Measurements from ENCODE around the gene BCL2L11. TPM values are rescaled to one million over a fixed set of nuclear protein-coding genes. Genes with fewer than 3 reads are reported as not detected.

BCL2L11 gene
- total RNA-seq, 6 donors from 2014 or later: 14.8 to 76.5 (median 31.4) TPM

DNA sequence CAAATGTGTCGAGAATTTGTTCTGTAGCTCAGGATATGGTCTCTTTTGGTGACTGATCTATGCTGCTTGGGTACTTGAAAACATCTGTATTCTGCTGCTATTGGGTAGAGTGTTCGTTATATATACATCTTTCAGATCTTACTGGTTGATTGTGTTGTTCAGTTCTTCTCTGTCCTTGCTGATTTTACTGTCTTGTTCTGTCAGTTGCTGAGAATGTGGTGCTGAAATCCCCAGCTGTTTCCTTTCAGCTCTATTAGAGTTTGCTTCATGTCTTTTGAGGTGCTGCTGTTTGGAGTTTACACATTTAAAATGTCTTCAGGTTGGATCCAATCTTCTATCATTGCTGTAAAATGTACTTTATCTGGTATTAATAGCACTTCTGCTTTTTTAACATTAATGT, 12.9 kb downstream of the BCL2L11 start:
- peaks cover 0 to 27% (median 4%) of the 10 kb centered on the region in 4 donors for H3K36me3 ChIP-seq
- 86 to 88% methylated on average over 2 of the region's 2 CpGs for WGBS, 2 donors
- no peak for TF ChIP-seq POLR2AphosphoS5 (IDR thresholded peaks at IDR 0.05)
- no peak for TF ChIP-seq EP300 (IDR thresholded peaks at IDR 0.05)
- TF ChIP-seq, protein P1, sequence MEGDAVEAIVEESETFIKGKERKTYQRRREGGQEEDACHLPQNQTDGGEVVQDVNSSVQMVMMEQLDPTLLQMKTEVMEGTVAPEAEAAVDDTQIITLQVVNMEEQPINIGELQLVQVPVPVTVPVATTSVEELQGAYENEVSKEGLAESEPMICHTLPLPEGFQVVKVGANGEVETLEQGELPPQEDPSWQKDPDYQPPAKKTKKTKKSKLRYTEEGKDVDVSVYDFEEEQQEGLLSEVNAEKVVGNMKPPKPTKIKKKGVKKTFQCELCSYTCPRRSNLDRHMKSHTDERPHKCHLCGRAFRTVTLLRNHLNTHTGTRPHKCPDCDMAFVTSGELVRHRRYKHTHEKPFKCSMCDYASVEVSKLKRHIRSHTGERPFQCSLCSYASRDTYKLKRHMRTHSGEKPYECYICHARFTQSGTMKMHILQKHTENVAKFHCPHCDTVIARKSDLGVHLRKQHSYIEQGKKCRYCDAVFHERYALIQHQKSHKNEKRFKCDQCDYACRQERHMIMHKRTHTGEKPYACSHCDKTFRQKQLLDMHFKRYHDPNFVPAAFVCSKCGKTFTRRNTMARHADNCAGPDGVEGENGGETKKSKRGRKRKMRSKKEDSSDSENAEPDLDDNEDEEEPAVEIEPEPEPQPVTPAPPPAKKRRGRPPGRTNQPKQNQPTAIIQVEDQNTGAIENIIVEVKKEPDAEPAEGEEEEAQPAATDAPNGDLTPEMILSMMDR (IDR thresholded peaks at IDR 0.05): no peak
- no peak for TF ChIP-seq POLR2A (IDR thresholded peaks at IDR 0.05)
- DNase-seq (no peak), ATAC-seq (ENCODE audit: low FRiP score in 2 of 2) (no peak)
- H3K9me3 ChIP-seq: no peaks in the 10 kb centered on the region
- peaks cover 0 to 6% (median 1%) of the 10 kb centered on the region in 4 donors for H3K4me1 ChIP-seq
- no peak overlapping the region for H3K4me3 ChIP-seq
- no peaks in the 10 kb centered on the region for H3K27me3 ChIP-seq
- no peak overlapping the region for H3K27ac ChIP-seq

DNA sequence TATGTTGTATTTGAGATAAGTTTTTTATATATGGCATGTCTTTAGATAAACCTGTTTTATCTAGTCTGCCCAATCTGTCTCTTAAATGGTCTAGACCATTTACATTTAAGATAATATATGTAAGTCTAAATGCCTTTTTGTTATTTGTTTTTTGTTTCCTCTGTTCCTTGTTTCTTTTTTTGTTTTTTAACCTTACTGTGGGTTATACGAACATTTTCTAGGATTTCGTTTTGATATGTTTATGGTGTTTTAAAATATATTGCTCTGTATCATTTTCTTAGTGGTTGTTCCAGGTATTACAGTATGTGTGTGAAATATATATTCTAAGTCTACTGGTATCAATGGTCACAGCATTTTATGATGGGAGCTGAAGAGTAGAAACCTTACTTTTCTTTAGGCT, 13.3 kb downstream of the BCL2L11 start:
- H3K36me3 ChIP-seq: peaks cover 0 to 23% (median 4%) of the 10 kb centered on the region in 4 donors
- DNase-seq (no peak), ATAC-seq (ENCODE audit: low FRiP score in 2 of 2) (no peak)
- WGBS, 2 donors: 62 to 94% methylated on average over 2 of the region's 2 CpGs
- TF ChIP-seq POLR2AphosphoS5 (IDR thresholded peaks at IDR 0.05): no peak
- TF ChIP-seq, protein P1 (IDR thresholded peaks at IDR 0.05): peak in 2 of 6 experiments; percentile 8 to 17
- no peaks in the 10 kb centered on the region for H3K27me3 ChIP-seq
- H3K4me3 ChIP-seq: no peak overlapping the region
- no peak overlapping the region for H3K27ac ChIP-seq
- no peaks in the 10 kb centered on the region for H3K9me3 ChIP-seq
- H3K4me1 ChIP-seq: peaks cover 0 to 6% (median 1%) of the 10 kb centered on the region in 4 donors

DNA sequence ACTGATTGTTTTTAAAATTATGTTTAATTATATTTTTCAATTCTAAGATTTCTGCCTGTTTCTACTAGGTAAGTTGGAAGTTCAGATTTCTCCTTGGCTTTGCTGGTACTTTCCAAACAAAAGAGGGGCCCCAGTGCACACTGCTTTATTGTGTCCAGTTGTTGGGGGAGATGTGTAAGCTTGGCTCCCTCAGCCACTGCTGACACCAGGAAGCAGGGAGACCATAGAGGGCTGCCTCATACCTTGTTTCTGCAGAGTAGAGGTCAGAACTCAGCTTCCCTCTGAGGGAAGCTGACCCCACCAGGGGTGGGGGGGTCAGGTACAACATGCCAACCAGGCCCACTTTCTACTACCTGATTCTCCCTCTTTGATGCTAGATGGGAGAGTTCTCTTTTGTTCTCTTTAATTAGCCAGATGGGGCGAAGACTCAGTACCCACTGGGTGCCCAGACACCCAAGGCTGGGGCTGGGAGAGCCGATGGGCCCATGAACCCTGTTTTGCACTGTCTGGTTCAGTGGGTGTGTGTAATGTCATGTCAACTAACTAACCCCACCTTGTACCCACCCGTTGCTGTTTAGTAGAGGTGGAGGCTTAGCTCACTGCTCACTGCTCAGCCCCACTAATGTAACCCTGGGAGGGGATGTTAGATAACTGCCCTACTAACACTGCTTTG, 14.7 kb downstream of the BCL2L11 start:
- no peak overlapping the region for H3K4me3 ChIP-seq
- WGBS, 2 donors: 90 to 95% methylated on average over 2 to 3 of the region's 3 CpGs
- TF ChIP-seq, protein P1 (IDR thresholded peaks at IDR 0.05): no peak
- TF ChIP-seq POLR2A (IDR thresholded peaks at IDR 0.05): no peak
- no peak for TF ChIP-seq POLR2AphosphoS5 (IDR thresholded peaks at IDR 0.05)
- no peak for TF ChIP-seq EP300 (IDR thresholded peaks at IDR 0.05)
- DNase-seq: no peak
- no peaks in the 10 kb centered on the region for H3K9me3 ChIP-seq
- no peak overlapping the region for H3K27ac ChIP-seq
- H3K27me3 ChIP-seq: no peaks in the 10 kb centered on the region
- H3K4me1 ChIP-seq: peaks cover 0 to 6% (median 1%) of the 10 kb centered on the region in 4 donors
- peaks cover 0 to 16% (median 2%) of the 10 kb centered on the region in 4 donors for H3K36me3 ChIP-seq
- peak in 1 of 2 donors; percentile 24 for ATAC-seq (ENCODE audit: low FRiP score in 2 of 2)

DNA sequence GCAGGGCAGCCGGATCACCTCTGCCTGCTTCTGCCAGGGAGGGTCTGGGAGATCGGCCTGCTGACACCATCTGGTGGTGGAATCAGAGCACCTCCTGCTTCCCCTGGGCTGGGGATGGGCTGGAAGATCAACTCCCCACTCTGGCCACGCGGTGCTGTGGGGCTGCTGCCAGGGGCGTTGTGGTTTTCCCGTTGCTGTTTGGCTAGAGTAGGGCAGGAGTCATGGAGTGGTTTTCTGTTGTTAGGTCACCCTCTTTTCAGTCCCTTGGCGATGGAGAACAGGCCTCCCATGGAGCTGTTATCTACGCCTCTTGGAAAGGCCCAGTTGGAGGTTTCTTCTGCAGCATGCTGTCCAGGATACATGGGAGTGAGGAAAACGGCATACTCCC, 15.2 kb downstream of the BCL2L11 start:
- Histone ChIP-seq H3K9me3 (no peaks in the 10 kb centered on the region), H3K27me3 (no peaks in the 10 kb centered on the region), H3K4me1 (peaks cover 0 to 6% (median 1%) of the 10 kb centered on the region in 4 donors), H3K27ac (no peak overlapping the region), H3K4me3 (no peak overlapping the region), H3K36me3 (peaks cover 0 to 16% (median 2%) of the 10 kb centered on the region in 4 donors)
- TF ChIP-seq, protein P1 (IDR thresholded peaks at IDR 0.05): peak in 2 of 6 experiments; percentile 11 to 12
- no peak for TF ChIP-seq POLR2A (IDR thresholded peaks at IDR 0.05)
- no peak for TF ChIP-seq POLR2AphosphoS5 (IDR thresholded peaks at IDR 0.05)
- no peak for TF ChIP-seq EP300 (IDR thresholded peaks at IDR 0.05)
- ATAC-seq (ENCODE audit: low FRiP score in 2 of 2): peak; percentile 41 to 94
- peak; percentile 27 to 81 for DNase-seq
- WGBS, 2 donors: 58 to 61% methylated on average over 3 to 9 of the region's 9 CpGs

DNA sequence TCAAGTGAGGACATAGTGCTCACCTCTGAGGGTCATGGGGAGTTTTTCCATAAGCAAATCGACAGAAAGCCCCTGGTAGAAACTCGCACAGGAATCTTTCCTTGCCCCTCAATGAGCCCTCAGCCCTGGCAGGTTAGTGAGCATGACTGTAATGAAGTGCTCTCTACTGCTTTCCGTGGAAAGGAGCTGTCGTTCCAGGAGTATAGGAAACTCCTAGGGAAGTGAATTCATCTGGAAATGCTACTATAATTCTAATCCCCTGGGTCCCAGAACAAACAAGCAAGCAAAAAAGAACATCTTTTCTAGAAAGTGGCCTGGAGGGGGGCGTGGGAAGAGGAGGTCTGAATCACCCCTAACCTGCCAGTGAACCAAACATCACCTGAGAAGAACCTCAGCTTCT, 18.1 kb downstream of the BCL2L11 start:
- DNase-seq: no peak
- 94 to 96% methylated on average over 3 to 5 of the region's 5 CpGs for whole genome bisulfite sequencing, 2 donors
- ATAC-seq (ENCODE audit: low FRiP score in 2 of 2): no peak
- H3K36me3 ChIP-seq: peaks cover 0 to 16% (median 2%) of the 10 kb centered on the region in 4 donors
- H3K27ac ChIP-seq: no peak overlapping the region
- H3K9me3 ChIP-seq: no peaks in the 10 kb centered on the region
- H3K4me3 ChIP-seq: no peak overlapping the region
- no peaks in the 10 kb centered on the region for H3K27me3 ChIP-seq
- TF ChIP-seq POLR2AphosphoS5 (IDR thresholded peaks at IDR 0.05) (no peak), EP300 (IDR thresholded peaks at IDR 0.05) (no peak), POLR2A (IDR thresholded peaks at IDR 0.05) (no peak)
- TF ChIP-seq, protein P1 (IDR thresholded peaks at IDR 0.05): no peak
- peaks cover 0 to 6% (median 0%) of the 10 kb centered on the region in 4 donors for H3K4me1 ChIP-seq
